MM.1S (cell line): ENCODE measurements around the gene ACTR6.

Experiments used
- EZH2 ChIP-seq: fragments of 300-600 bp; sonication (generic); optimal IDR thresholded peaks from 2 replicates; pipeline ENCODE3; 2017; ENCODE audit warnings: low read depth, mild to moderate bottlenecking, antibody characterized with exemption, low read length, mixed read lengths
- EZH2phosphoT487 ChIP-seq: fragments of 300-600 bp; sonication (generic); IDR thresholded peaks from 2 replicates; pipeline ENCODE4 v1.6.1; 2018; ENCODE audit warnings: antibody characterized with exemption, low read length
- TF ChIP-seq, protein P1 (sequence below): fragments of 300-600 bp; sonication (generic); IDR thresholded peaks from 2 replicates; pipeline ENCODE4 v1.5.1; 2016; ENCODE audit warnings: antibody characterized with exemption, low read length, mixed read lengths

DNA sequence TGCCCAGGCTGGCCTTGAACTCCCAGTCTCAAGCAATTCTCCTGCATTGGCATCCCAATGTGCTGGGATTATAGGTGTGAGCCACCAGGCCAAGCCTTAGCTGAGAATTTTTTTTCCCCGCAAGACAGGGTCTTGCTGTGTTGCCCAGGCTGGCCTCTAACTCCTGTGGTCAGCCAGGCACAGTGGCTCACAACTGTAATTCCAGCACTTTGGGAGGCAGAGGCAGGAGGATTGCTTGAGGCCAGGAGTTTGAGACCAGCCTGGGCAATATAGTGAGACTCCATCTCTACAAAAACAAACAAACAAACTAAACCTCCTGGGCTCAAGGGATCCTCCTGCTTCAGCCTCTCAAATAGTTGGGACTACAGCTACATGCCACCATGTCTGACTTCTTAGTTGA is 39.0 kb downstream of the ACTR6 start:
- TF ChIP-seq, protein P1, sequence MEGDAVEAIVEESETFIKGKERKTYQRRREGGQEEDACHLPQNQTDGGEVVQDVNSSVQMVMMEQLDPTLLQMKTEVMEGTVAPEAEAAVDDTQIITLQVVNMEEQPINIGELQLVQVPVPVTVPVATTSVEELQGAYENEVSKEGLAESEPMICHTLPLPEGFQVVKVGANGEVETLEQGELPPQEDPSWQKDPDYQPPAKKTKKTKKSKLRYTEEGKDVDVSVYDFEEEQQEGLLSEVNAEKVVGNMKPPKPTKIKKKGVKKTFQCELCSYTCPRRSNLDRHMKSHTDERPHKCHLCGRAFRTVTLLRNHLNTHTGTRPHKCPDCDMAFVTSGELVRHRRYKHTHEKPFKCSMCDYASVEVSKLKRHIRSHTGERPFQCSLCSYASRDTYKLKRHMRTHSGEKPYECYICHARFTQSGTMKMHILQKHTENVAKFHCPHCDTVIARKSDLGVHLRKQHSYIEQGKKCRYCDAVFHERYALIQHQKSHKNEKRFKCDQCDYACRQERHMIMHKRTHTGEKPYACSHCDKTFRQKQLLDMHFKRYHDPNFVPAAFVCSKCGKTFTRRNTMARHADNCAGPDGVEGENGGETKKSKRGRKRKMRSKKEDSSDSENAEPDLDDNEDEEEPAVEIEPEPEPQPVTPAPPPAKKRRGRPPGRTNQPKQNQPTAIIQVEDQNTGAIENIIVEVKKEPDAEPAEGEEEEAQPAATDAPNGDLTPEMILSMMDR, result no peak
- TF ChIP-seq EZH2phosphoT487, result no peak
- no peak for TF ChIP-seq EZH2
